Effector memory CD8-positive, alpha-beta T cell (primary cell): ENCODE results near the gene NUCB1.
A peak's percentile ranks its signal among the peaks of the same experiment; 100 is the strongest.

Experiments
- ATAC-seq: fragments of 150-1000 bp; cut with Tn5 transposase; replicated peaks from 2 replicates; pipeline ENCODE4 v1.10.0; 2021; ENCODE audit warnings: mild to moderate bottlenecking, moderate library complexity
- DNase-seq, 3 experiments: peaks; one replicate each; pipeline ENCODE4 v3.0.0; 2021
- H3K27ac Mint-ChIP-seq, 2 donors: one replicate each; pipeline ENCODE4 v1.8.0; 2022; ENCODE audit warnings: mild to moderate bottlenecking in 2 of 2, mixed read lengths in 2 of 2, moderate library complexity in 2 of 2
- H3K27me3 Mint-ChIP-seq, 2 donors: one replicate each; pipeline ENCODE4 v1.8.0; 2022; ENCODE audit warnings: mixed read lengths in 2 of 2
- H3K36me3 Mint-ChIP-seq: one replicate; pipeline ENCODE4 v1.8.0; 2022; ENCODE audit warnings: mild to moderate bottlenecking, moderate library complexity, mixed read lengths; ENCODE audit not compliant: insufficient read depth
- H3K4me1 Mint-ChIP-seq, 2 donors: one replicate each; pipeline ENCODE4 v1.8.0; 2022; ENCODE audit warnings: low read depth in 2 of 2, mixed read lengths in 2 of 2
- H3K4me3 Mint-ChIP-seq, 2 donors: one replicate each; pipeline ENCODE4 v1.8.0; 2022; ENCODE audit warnings: mild to moderate bottlenecking in 2 of 2, mixed read lengths in 2 of 2, moderate library complexity in 2 of 2
- H3K9me3 Mint-ChIP-seq, 2 donors: one replicate each; pipeline ENCODE4 v1.8.0; 2022; ENCODE audit warnings: mixed read lengths in 2 of 2
- total RNA-seq, 9 experiments: gene quantifications; one replicate each; lab custom pipeline; 2026; lab: John Stamatoyannopoulos, UW

Gene NUCB1
- 78.3 to 142 (median 92.7) reads per million in 9 experiments for total RNA-seq

DNA sequence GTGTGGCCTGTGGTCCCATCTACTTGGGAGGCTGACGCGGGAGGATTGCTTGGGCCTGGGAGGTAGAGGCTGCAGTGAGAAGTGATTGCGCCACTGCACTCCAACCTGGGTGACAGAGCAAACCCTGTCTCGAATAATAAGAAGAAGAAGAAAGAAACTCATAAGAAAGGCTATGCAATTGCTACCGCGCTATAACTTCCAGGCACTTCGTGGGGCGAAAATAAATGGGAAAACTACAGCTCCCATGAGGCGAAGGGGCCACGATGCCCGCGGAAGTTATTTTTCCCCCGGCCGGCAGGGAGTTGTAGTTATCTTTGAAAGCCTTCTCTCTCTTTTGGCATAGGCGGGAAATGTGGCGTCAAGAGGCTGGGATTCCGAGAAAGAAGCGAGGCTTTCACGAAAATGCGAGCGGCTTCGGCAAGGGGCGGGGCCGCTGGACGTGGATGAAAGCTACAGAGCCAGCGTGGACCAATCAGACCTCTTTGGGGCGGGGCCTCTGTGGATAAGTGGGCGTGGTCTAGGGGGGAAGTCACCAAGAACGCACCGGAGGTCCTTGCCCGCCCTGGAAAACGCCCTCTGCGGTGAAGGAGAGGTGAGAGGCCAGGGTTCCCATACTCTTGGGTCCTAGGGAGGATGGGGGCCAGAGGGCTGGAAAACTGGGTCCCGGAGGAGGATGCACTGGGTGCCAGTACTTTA is at the start of gene NUCB1:
NUCB1 (plus strand) TSS at position 532 of the 696 bp plus-strand sequence. CDS start 485 bp downstream, outside the sequence.
- peaks cover 12% of the 10 kb centered on the region for H3K36me3 Mint-ChIP-seq
- peaks cover 15 to 19% of the 10 kb centered on the region in 2 donors for H3K27me3 Mint-ChIP-seq
- DNase-seq (peak; percentile 96 to 98 (median 98)), ATAC-seq (peak; percentile 98)
- H3K9me3 Mint-ChIP-seq: no peaks in the 10 kb centered on the region
- peak within 1 kb of the TSS; percentile 93 to 95 for H3K27ac Mint-ChIP-seq
- H3K4me1 Mint-ChIP-seq: peaks cover 20 to 31% of the 10 kb centered on the region in 2 donors
- H3K4me3 Mint-ChIP-seq: peak within 1 kb of the TSS; percentile 96 to 99

DNA sequence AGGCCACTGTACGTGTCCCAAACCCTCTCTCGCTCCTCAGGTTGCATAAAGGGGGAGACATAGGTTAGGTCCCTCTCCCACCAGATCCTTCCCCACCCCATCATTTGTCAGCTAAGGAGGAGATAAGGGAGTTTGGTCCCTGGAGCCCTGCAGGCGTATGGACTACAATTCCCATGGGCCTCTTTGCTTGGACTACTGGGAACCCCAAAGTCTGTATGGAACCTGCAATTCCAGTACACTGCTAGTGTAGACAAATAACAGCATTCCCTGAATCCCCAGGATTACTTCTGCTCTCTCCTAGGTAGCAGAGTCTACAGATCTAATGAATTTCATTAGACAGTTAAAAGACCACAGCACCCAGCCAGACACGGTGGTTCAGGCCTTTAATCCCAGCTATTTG is 47.8 kb upstream of the NUCB1 start:
- DNase-seq (no peak), ATAC-seq (no peak)
- no peak overlapping the region for H3K27ac Mint-ChIP-seq
- no peaks in the 10 kb centered on the region for H3K27me3 Mint-ChIP-seq
- no peaks in the 10 kb centered on the region for H3K9me3 Mint-ChIP-seq
- H3K4me3 Mint-ChIP-seq: no peak overlapping the region
- H3K36me3 Mint-ChIP-seq: no peaks in the 10 kb centered on the region
- H3K4me1 Mint-ChIP-seq: no peaks in the 10 kb centered on the region

DNA sequence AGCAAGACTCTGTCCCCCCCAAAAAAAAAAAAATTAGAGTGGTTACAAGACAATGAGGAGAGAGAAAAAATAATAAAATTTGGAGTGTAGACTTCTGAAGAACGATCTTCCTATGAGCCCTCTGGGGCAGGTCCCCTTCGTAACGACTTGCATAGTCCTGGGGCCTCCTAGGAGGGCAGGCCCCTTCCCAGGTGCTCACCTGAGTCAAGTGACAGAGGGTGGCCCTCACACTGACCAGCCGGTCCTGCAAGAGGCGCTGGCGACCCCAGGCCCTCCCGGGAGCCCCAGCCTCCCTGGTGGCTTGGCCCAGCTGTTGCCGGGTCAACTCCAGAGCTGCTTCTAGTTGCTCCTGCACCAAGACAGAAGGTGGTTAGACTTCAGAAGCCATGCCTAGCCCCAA is 46.6 kb upstream of the NUCB1 start:
- no peaks in the 10 kb centered on the region for H3K9me3 Mint-ChIP-seq
- no peak for DNase-seq

DNA sequence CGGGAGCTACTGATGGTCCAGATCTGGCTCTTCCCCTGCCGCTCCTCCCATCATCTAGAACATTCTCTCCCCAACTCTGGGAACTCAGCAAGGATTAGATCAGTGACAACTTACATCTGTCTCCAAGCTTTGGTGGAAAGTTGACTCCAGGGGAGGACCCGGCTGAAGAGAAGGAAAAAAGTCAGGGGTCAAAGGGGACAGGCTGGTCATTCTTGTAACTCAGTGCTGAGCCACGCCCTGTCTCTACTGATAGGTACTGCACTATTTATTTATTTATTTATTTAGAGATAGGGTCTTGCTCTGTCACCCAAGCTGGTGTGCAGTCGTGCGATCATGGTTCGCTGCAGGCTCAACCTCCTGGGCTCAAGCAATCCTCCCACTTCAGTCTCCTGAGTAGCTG is 46.0 kb upstream of the NUCB1 start:
- Mint-ChIP-seq H3K9me3 (no peaks in the 10 kb centered on the region), H3K4me3 (no peak overlapping the region), H3K36me3 (no peaks in the 10 kb centered on the region)

More for the DNA sequence above, 46.6 kb upstream of the NUCB1 start:
- Mint-ChIP-seq H3K27me3 (no peaks in the 10 kb centered on the region), H3K27ac (no peak overlapping the region), H3K36me3 (no peaks in the 10 kb centered on the region), H3K4me1 (no peaks in the 10 kb centered on the region), H3K4me3 (no peak overlapping the region)
- ATAC-seq: no peak

DNA sequence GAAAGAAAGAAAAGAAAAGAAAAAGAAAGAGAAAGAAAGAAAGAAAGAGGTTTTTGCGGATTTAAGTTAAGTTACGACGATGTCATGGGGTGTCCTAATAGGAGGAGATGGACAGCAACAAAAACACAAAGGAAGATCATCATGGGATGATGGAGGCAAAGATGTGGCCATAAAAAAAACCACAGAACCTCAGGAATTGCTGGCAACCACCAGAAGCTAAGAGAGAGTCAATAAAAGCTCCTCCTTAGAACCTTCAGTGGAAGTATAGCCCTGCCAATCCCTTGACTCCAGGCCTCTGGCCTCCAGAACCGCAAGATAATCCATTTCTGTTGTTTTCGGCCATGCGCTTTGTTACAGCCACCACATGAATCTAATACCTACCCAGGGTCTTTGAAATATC is 43.2 kb upstream of the NUCB1 start:
- no peaks in the 10 kb centered on the region for H3K36me3 Mint-ChIP-seq
- no peak for DNase-seq
- no peaks in the 10 kb centered on the region for H3K9me3 Mint-ChIP-seq
- H3K4me1 Mint-ChIP-seq: peaks cover 4 to 7% of the 10 kb centered on the region in 2 donors
- no peak for ATAC-seq
- no peaks in the 10 kb centered on the region for H3K27me3 Mint-ChIP-seq
- H3K27ac Mint-ChIP-seq: no peak overlapping the region
- H3K4me3 Mint-ChIP-seq: no peak overlapping the region

More for the DNA sequence above, 46.0 kb upstream of the NUCB1 start:
- no peak overlapping the region for H3K27ac Mint-ChIP-seq
- DNase-seq: no peak
- no peak for ATAC-seq
- peaks cover 1 to 2% of the 10 kb centered on the region in 2 donors for H3K4me1 Mint-ChIP-seq
- no peaks in the 10 kb centered on the region for H3K27me3 Mint-ChIP-seq

DNA sequence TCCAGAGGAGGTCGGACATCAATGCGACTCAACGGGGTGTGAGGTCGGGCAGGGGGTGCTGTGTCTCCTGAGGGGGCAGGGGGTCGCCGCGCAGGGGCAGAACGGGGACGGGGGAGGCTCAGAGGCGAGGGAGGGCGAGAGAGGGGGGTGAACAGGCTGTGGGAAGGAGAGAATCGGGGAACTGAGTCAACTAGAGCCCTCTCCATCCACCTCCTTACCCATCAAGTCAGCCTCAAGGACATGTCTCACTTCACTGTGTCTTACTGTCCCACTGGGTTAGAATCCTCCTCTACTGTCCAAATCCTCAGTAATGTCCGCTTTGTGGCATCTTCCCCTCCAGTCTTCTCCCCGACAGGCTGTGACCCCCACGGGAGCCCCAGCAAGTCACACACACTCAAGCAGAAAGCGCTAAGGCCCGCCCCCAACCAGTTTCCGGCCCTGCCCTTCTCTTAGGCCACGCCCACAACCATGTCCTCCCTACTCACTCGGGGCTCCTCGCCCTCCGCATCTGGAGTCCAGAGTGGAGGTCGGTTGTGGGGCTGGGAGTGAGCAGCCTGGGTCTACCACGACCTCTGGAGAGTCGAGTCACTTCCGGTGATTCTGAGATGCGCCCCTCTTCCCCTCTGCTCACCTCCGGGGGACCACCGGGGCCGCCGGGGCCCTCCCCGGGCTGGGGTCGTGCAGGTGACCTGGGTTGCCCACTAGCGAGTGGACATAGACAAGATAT is 41.0 kb upstream of the NUCB1 start:
- Mint-ChIP-seq H3K36me3 (no peaks in the 10 kb centered on the region), H3K27me3 (no peaks in the 10 kb centered on the region), H3K4me1 (peaks cover 4 to 7% of the 10 kb centered on the region in 2 donors), H3K27ac (peak overlapping the region; percentile 77 to 79), H3K9me3 (no peaks in the 10 kb centered on the region), H3K4me3 (peak overlapping the region; percentile 84 to 85)
- DNase-seq: peak; percentile 65 to 76 (median 69)
- peak; percentile 77 for ATAC-seq

DNA sequence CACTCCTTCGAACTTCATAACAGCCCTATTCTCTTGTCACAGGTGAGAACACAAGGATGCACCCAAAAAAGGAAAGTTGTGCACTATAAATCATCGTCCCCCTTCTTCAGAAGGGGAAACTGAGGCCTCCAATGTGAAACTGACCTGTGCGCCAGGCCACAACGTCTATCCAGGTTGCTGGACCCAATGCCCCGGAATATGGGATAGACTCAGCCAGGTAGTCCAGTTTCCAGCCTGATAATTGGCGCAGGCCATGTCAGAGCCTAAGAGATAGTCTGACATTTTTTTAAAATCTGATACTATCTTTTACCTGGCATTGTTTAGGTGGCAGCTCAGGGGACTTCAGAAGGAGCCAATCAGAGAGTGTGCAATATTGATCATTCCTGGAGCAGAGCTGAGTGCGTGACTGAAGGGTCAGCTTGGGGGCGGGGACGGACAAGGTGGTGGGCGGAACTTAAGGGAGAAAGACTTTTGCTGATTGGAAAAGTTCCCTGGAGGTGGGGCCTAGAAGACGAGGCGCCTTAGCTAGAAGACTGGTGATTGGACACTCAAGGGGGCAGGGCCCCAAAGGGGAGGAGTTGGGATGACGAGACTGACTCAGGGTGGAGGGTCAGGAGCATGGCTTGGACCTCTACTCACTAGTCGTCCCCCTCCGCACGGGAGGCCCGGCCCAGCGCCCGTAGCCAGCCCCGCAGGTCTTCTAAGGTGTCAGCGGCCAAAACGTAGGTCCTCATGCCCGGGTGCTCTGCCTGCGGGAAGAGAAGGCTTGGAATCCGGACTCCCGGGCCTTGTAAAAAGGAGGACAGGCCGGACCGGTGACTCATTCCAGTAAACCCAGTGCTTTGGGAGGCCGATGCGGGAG is 40.2 kb upstream of the NUCB1 start:
- Mint-ChIP-seq H3K9me3 (no peaks in the 10 kb centered on the region), H3K27me3 (no peaks in the 10 kb centered on the region), H3K4me3 (peak overlapping the region; percentile 84 to 85), H3K27ac (peak overlapping the region in 1 of 2 donors; percentile 80), H3K36me3 (no peaks in the 10 kb centered on the region), H3K4me1 (peaks cover 4 to 7% of the 10 kb centered on the region in 2 donors)
- no peak for DNase-seq
- ATAC-seq: no peak

DNA sequence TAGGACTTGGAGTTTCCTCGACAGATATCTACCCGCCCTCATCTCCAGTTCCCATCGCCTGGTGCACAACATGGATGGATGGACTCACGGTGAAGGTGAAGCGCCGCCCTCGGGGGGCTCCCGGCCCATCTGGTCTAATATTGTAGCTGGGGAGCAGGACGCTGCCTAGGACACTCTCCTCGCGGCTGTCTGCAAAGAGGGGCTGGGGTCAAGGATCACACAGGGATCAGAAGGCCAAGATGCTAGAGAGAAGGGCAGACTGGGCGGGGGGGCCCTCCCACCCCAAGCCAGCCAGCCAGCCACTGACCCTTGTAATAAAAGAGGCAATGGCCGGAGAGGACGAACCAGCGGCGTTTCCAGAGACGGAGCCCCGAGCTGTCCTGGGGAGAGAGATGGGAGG is 38.8 kb upstream of the NUCB1 start:
- Mint-ChIP-seq H3K4me3 (no peak overlapping the region), H3K9me3 (no peaks in the 10 kb centered on the region), H3K36me3 (no peaks in the 10 kb centered on the region), H3K27ac (peak overlapping the region in 1 of 2 donors; percentile 80), H3K4me1 (peaks cover 4 to 7% of the 10 kb centered on the region in 2 donors), H3K27me3 (no peaks in the 10 kb centered on the region)
- no peak for DNase-seq
- ATAC-seq: no peak

DNA sequence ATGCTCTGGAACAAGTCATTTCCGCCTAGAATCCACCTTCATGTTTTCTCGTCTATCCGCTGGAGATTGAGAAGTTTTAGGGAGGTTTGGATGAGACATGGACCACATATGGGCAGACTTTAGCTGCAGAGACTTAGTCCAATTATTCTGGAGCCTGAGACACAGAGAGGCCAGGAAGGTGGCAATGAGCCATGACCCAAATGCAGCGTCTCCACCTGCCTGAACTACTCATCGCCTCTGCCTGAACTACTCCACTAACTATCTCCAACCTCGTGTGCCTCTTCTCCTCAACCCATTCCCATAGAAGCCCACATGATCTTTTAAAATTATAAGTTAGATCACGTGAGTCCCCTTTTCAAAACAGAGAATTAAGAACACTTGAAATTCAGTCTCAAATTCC is 37.3 kb upstream of the NUCB1 start:
- Mint-ChIP-seq H3K27me3 (peaks cover 10 to 14% of the 10 kb centered on the region in 2 donors), H3K36me3 (no peaks in the 10 kb centered on the region), H3K27ac (no peak overlapping the region), H3K4me1 (peaks cover 4 to 7% of the 10 kb centered on the region in 2 donors), H3K9me3 (no peaks in the 10 kb centered on the region), H3K4me3 (no peak overlapping the region)
- ATAC-seq: no peak
- no peak for DNase-seq

DNA sequence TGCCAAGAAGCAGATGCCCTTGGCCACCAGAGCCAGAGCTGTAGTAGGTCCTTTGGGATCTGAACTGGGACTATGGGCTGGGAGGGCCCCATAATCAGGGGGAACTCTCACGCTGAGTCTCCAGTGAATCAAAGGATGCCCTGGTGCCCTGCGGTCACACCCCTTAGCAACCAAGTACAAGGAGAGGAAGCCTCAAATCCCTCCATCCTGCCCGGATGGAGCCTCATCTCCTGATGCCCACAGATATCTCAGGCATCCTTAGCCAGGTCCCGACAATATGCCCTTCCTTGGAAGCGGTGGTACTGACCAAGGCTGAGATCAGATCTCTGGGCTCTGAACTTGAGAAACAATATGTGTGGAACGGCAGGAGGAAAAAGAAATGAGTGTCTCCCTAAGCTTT is 33.4 kb upstream of the NUCB1 start:
- H3K27me3 Mint-ChIP-seq: peaks cover 10 to 15% of the 10 kb centered on the region in 2 donors

DNA sequence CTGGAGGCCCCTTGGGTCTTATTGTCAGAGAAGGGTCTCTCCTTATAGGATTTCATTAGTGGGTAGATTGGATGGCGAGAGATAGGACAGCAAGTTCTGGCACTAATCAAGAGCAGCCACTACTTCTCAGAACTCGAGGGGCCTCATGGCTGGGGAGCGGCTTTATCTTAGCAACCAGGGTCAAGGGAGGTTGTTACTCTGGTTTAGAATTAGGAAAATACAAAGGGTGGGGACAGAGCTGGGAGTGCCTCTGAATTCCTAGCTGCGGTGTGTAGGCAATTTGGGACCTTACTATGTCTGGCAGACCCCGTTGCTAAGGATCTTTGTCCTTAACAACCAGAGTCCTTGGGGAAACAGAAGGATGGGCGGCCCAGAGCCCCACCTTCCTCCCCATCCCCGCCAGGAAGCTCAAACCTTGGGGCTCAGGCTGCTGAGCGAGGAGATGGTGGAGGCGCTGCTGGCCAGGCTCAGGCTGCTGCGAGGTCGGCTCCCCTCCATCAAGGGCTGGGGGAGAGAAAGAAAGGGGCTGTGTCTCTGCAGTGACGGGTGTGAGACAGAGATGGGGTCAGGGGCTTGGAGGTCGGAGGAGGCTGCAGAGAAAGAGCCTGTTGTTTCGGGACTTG is 32.9 kb upstream of the NUCB1 start:
- Mint-ChIP-seq H3K36me3 (peaks cover 13% of the 10 kb centered on the region), H3K4me1 (peaks cover 2 to 6% of the 10 kb centered on the region in 2 donors), H3K27ac (no peak overlapping the region), H3K27me3 (peaks cover 10 to 15% of the 10 kb centered on the region in 2 donors), H3K4me3 (no peak overlapping the region), H3K9me3 (no peaks in the 10 kb centered on the region)
- no peak for DNase-seq
- no peak for ATAC-seq

More for the DNA sequence above, 33.4 kb upstream of the NUCB1 start:
- Mint-ChIP-seq H3K4me3 (no peak overlapping the region), H3K36me3 (peaks cover 8% of the 10 kb centered on the region), H3K27ac (no peak overlapping the region), H3K9me3 (no peaks in the 10 kb centered on the region), H3K4me1 (peaks cover 0 to 4% of the 10 kb centered on the region in 2 donors)
- ATAC-seq (no peak), DNase-seq (no peak)

DNA sequence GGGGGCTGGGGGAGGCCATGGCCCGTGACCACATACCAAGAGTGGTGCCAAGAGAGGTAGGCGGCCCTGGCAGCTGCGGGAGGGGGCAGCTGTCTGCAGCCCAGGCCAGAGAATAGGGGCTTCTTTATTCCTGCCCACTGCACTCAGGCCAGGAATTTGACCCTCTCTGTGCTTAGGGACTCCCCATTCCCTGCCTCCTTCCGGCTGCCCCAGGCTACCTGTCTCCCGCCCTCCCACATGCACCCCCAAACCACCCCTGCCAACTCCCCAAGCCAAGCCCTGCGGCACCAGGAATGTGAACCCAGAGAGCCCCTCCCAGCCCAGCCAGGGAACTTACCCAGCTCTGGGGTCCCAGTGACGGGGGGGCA is 32.4 kb upstream of the NUCB1 start:
- Mint-ChIP-seq H3K9me3 (no peaks in the 10 kb centered on the region), H3K27me3 (peaks cover 10 to 15% of the 10 kb centered on the region in 2 donors), H3K4me3 (no peak overlapping the region), H3K36me3 (peaks cover 18% of the 10 kb centered on the region), H3K27ac (no peak overlapping the region), H3K4me1 (peaks cover 7 to 9% of the 10 kb centered on the region in 2 donors)
- DNase-seq (no peak), ATAC-seq (no peak)
